GM12878 (cell line): Measurements from ENCODE around the gene HGS. TPM values are rescaled to one million over a fixed set of nuclear protein-coding genes. Genes with fewer than 3 reads are reported as not detected.
A peak's percentile ranks its signal among the peaks of the same experiment; 100 is the strongest.

Source experiments
- ATAC-seq: fragments of 200-7000 bp; cut with Tn5 transposase; 3 replicates; pipeline ENCODE4 v1.9.1; 2020; ENCODE audit warnings: mild to moderate bottlenecking, moderate library complexity
- BruUV-seq: library from RNA; stranded (reverse); fragments of 400-500 nt; replicated peaks from 2 replicates; lab custom pipeline; 2021; lab: Mats Ljungman, UMichigan
- CTCF ChIA-PET: fragments of 300-600 bp; sonication (Branson Sonifier 250); formaldehyde crosslinking; extraction: SDS; loops from one replicate; lab custom pipeline; 2021; ENCODE audit warnings: inconsistent platforms; lab: Yijun Ruan, JAX
- POLR2A ChIA-PET: fragments of 350-600 bp; formaldehyde crosslinking; extraction: SDS; loops from one replicate; lab custom pipeline; 2021; ENCODE audit warnings: inconsistent platforms; lab: Charles Lee
- RAD21 ChIA-PET: fragments of 300-600 bp; sonication (Branson Sonifier 250); formaldehyde crosslinking; loops from one replicate; lab custom pipeline; 2023; ENCODE audit warnings: antibody characterized with exemption; ENCODE audit not compliant: unreplicated experiment; lab: Charles Lee
- SMC1A ChIA-PET: fragments of 300-600 bp; sonication (Branson Sonifier 250); formaldehyde crosslinking; loops from one replicate; lab custom pipeline; 2023; ENCODE audit not compliant: unreplicated experiment, uncharacterized antibody; lab: Charles Lee
- DNase-seq: peaks from one replicate; pipeline ENCODE4 v3.0.0-alpha.2; 2011; ENCODE audit warnings: low read depth, low spot score
- FAIRE-seq: peaks from 3 replicates; lab custom pipeline; 2011; peaks lifted over from hg19 to GRCh38; lab: Jason Lieb, UNC
- H2AFZ ChIP-seq: 2 replicates; pipeline ENCODE4 v1.6.0; 2011; ENCODE audit warnings: low read depth, low read length, control low read depth; ENCODE audit not compliant: control insufficient read depth
- H3K27ac ChIP-seq: 2 replicates; pipeline ENCODE4 v1.5.1; 2011; ENCODE audit warnings: control low read depth; ENCODE audit not compliant: control insufficient read depth, insufficient read depth
- H3K27me3 ChIP-seq, 2 experiments: replicated peaks in 1 of 2; 2 replicates each; pipeline versions ENCODE4 v1.6.0 to v1.6.1; 2011; ENCODE audit warnings: low read length in 1 of 2; ENCODE audit not compliant: control insufficient read depth in 2 of 2, insufficient read depth in 2 of 2
- H3K36me3 ChIP-seq, 2 experiments: 2 replicates each; pipeline ENCODE4 v1.5.1; 2011; ENCODE audit warnings: low read length in 1 of 2; ENCODE audit not compliant: control insufficient read depth in 2 of 2, insufficient read depth in 2 of 2
- H3K4me1 ChIP-seq: 2 replicates; pipeline ENCODE4 v1.6.1; 2011; ENCODE audit warnings: mild to moderate bottlenecking, low read length, moderate library complexity, mixed read lengths; ENCODE audit not compliant: control insufficient read depth, insufficient read depth
- H3K4me2 ChIP-seq: 2 replicates; pipeline ENCODE4 v1.6.0; 2011; ENCODE audit warnings: control low read depth; ENCODE audit not compliant: control insufficient read depth, insufficient read depth
- H3K4me3 ChIP-seq: fragments of 200-600 bp; sonication (generic); 2 replicates; pipeline ENCODE4 v1.5.1; 2016
- H3K79me2 ChIP-seq: 2 replicates; pipeline ENCODE4 v1.6.0; 2011; ENCODE audit warnings: low read length; ENCODE audit not compliant: control insufficient read depth, insufficient read depth
- H3K9ac ChIP-seq: 2 replicates; pipeline ENCODE4 v1.8.0; 2011; ENCODE audit warnings: low read length, control low read depth, mixed read lengths; ENCODE audit not compliant: control insufficient read depth, insufficient read depth
- H3K9me3 ChIP-seq: replicated peaks from 3 replicates; pipeline ENCODE4 v1.5.1; 2011; ENCODE audit warnings: mild to moderate bottlenecking, low read length; ENCODE audit not compliant: control insufficient read depth, insufficient read depth
- H4K20me1 ChIP-seq: 2 replicates; pipeline ENCODE4 v1.6.0; 2011; ENCODE audit not compliant: control insufficient read depth, insufficient read depth
- BHLHE40 ChIP-seq, 2 experiments: fragments of 450-650 bp in 1 of 2; IDR thresholded peaks; 2 replicates each; pipeline ENCODE4 v1.6.1; 2011 to 2017; ENCODE audit warnings: low read depth in 2 of 2, borderline replicate concordance in 1 of 2, improper control_type of control experiment in 1 of 2, low read length in 1 of 2, mild to moderate bottlenecking in 1 of 2
- BMI1 ChIP-seq: fragments of 450-650 bp; IDR thresholded peaks from 2 replicates; pipeline ENCODE4 v1.6.1; 2016; ENCODE audit warnings: mild to moderate bottlenecking, moderate library complexity, borderline replicate concordance
- CEBPB ChIP-seq, 2 experiments: fragments of 150-350 bp in 1 of 2; IDR thresholded peaks; 2 replicates each; pipeline ENCODE4 v1.6.1; 2012 to 2014; ENCODE audit warnings: low read depth in 2 of 2, low read length in 2 of 2, borderline replicate concordance in 1 of 2, inconsistent platforms in 1 of 2
- ESRRA ChIP-seq: IDR thresholded peaks from 2 replicates; pipeline ENCODE4 v1.6.1; 2012; ENCODE audit warnings: mild to moderate bottlenecking, low read length, improper control_type of control experiment
- IKZF2 ChIP-seq, 2 experiments: fragments of 450-650 bp; IDR thresholded peaks; 2 replicates each; pipeline ENCODE4 v1.6.1; 2017; ENCODE audit warnings: mild to moderate bottlenecking in 2 of 2, moderate library complexity in 2 of 2
- SPI1 ChIP-seq: IDR thresholded peaks from 2 replicates; pipeline ENCODE4 v1.6.1; 2011; ENCODE audit warnings: low read depth, mild to moderate bottlenecking, low read length, moderate library complexity, borderline replicate concordance; ENCODE audit not compliant: insufficient read depth
- WGBS: methylation state at CpG from one replicate; pipeline ENCODE4 v1.1.6; 2016; ENCODE audit warnings: low lambda C conversion rate; ENCODE audit not compliant: insufficient replicate concordance, insufficient coverage; ENCODE audit errors: missing lambda C conversion rate; 5-methylcytosine and 5-hydroxymethylcytosine counted together
- in situ Hi-C: fragments of 300-500 bp; cut with MboI; formaldehyde crosslinking; loops from 9 replicates; pipeline ENCODE4 v1.14.3; 2018; ENCODE audit warnings: mixed read lengths
- intact Hi-C: fragments of 100-400 bp; cut with micrococcal nuclease; formaldehyde crosslinking; loops from one replicate; pipeline ENCODE4 v1.14.2; 2022; ENCODE audit not compliant: unreplicated experiment
- polyA plus RNA-seq, 11 experiments: library from polyadenylated mRNA; depleted of rRNA in 4 of 11; unstranded in 6 of 11; stranded (reverse) in 5 of 11; fragments of >200 nt; fragmentation: Nextera tagmentation in 4 of 11; fragmentation: Illumina TruSeq in 1 of 11; extraction: Ambion mirVana in 4 of 11; extraction: Trizol in 1 of 11; gene quantifications; 1 replicate in 1 of 11; 2 replicates in 10 of 11; pipeline versions ENCODE4 v1.2.1 to v1.2.3, GENCODE V29; 2011 to 2016; ENCODE audit warnings: inconsistent platforms in 2 of 11, missing spikeins in 2 of 11, low read depth in 1 of 11
- total RNA-seq, 4 experiments: library from RNA; depleted of rRNA in 3 of 4; stranded (reverse); fragments of >200 nt in 3 of 4; fragmentation: Illumina TruSeq in 1 of 4; extraction: Trizol in 1 of 4; gene quantifications; 2 replicates each; pipeline versions ENCODE4 v1.2.1 to v1.2.3, GENCODE V29; 2013 to 2021
- TF ChIP-seq, protein P1 (sequence below): fragments of 450-650 bp; IDR thresholded peaks from 2 replicates; pipeline ENCODE4 v1.6.1; 2016; ENCODE audit warnings: mild to moderate bottlenecking
- TF ChIP-seq, protein P2 (sequence below): IDR thresholded peaks from 2 replicates; pipeline ENCODE4 v1.6.1; 2012; ENCODE audit warnings: low read depth, low read length, improper control_type of control experiment

Gene HGS
- total and polyA plus RNA-seq, 10 of the 15 experiments (the other 5 are each of a cell fraction or from before 2014, with no cell fraction given): 2.2 to 85.6 (median 55.3) TPM

GRCh38 chr17:81684442-81684911 lies 666 bp downstream of the HGS start:
- ChIA-PET CTCF (interaction anchor here (1.1 to 1.6 kb wide), 4 partner anchors 10 to 27 kb away, joined by 3 to 5 read pairs (median 4); no protein-coding TSS in a partner anchor), SMC1A (interaction anchor here (0.7 to 0.8 kb wide), 2 partner anchors 18 to 21 kb away, joined by 3 read pairs; no protein-coding TSS in a partner anchor), POLR2A (interaction anchor here (0.6 to 4.0 kb wide), 6 partner anchors 8 to 178 kb away, joined by 3 to 32 read pairs (median 4); partner anchors contain the start of gene MRPL12), RAD21 (interaction anchor here (1.9 kb wide), 1 partner anchor 19 kb away, joined by 6 read pairs; no protein-coding TSS in a partner anchor)
- peak overlapping the region; percentile 95 for H3K4me3 ChIP-seq
- H3K79me2 ChIP-seq: peaks cover 38% of the 10 kb centered on the region
- intact Hi-C loops (no loop called here), in situ Hi-C loops (no loop called here)
- TF ChIP-seq IKZF2 (IDR thresholded peaks at IDR 0.05) (no peak), BMI1 (no peak), SPI1 (0 out of 2 replicates have a peak, but pooled peaks have one; percentile 3), ESRRA (no peak), CEBPB (IDR thresholded peaks at IDR 0.05; ENCODE audit: borderline replicate concordance in 1 of 2, low read depth in 2 of 2, low read length in 2 of 2) (no peak), BHLHE40 (IDR thresholded peaks at IDR 0.05; ENCODE audit: borderline replicate concordance in 1 of 2, low read depth in 2 of 2, low read length in 1 of 2) (peak; percentile 53 to 80; a peak in 3 of 4 replicates)
- TF ChIP-seq, protein P1, sequence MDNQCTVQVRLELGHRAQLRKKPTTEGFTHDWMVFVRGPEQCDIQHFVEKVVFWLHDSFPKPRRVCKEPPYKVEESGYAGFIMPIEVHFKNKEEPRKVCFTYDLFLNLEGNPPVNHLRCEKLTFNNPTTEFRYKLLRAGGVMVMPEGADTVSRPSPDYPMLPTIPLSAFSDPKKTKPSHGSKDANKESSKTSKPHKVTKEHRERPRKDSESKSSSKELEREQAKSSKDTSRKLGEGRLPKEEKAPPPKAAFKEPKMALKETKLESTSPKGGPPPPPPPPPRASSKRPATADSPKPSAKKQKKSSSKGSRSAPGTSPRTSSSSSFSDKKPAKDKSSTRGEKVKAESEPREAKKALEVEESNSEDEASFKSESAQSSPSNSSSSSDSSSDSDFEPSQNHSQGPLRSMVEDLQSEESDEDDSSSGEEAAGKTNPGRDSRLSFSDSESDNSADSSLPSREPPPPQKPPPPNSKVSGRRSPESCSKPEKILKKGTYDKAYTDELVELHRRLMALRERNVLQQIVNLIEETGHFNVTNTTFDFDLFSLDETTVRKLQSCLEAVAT: no peak
- TF ChIP-seq, protein P2, sequence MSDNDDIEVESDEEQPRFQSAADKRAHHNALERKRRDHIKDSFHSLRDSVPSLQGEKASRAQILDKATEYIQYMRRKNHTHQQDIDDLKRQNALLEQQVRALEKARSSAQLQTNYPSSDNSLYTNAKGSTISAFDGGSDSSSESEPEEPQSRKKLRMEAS: peak; percentile 14; the same call in 1 of the 2 replicates
- no peak for ATAC-seq
- no peaks in the 10 kb centered on the region for H3K9me3 ChIP-seq
- peak overlapping the region; percentile 78 for H3K27ac ChIP-seq
- FAIRE-seq: no peak
- whole genome bisulfite sequencing: 6% methylated on average over 16 of the region's 16 CpGs
- BruUV-seq: TSS peak; percentile 76
- no peak for DNase-seq
- H3K9ac ChIP-seq: peak overlapping the region; percentile 95
- peaks cover 11% of the 10 kb centered on the region for H3K4me1 ChIP-seq
- no peak overlapping the region for H2AFZ ChIP-seq
- H3K27me3 ChIP-seq: no peaks in the 10 kb centered on the region
- peak overlapping the region; percentile 97 for H3K4me2 ChIP-seq
- H3K36me3 ChIP-seq: peaks cover 4 to 16% of the 10 kb centered on the region in 2 experiments; a peak in 3 of 4 replicates
- H4K20me1 ChIP-seq: peaks cover 8% of the 10 kb centered on the region; the same call in 1 of the 2 replicates
